GF-D8 (cell line): ENCODE data around the gene PLCD1.
"Not testable (repeated sequence)": the region's sequence is repeated elsewhere in the genome, so short reads cannot be mapped to it uniquely, and the experiment has no call there.

Source experiments
- DNase-seq: peaks from one replicate; lab custom pipeline; 2025; lab: John Stamatoyannopoulos, UW

The PLCD1 gene

DNA sequence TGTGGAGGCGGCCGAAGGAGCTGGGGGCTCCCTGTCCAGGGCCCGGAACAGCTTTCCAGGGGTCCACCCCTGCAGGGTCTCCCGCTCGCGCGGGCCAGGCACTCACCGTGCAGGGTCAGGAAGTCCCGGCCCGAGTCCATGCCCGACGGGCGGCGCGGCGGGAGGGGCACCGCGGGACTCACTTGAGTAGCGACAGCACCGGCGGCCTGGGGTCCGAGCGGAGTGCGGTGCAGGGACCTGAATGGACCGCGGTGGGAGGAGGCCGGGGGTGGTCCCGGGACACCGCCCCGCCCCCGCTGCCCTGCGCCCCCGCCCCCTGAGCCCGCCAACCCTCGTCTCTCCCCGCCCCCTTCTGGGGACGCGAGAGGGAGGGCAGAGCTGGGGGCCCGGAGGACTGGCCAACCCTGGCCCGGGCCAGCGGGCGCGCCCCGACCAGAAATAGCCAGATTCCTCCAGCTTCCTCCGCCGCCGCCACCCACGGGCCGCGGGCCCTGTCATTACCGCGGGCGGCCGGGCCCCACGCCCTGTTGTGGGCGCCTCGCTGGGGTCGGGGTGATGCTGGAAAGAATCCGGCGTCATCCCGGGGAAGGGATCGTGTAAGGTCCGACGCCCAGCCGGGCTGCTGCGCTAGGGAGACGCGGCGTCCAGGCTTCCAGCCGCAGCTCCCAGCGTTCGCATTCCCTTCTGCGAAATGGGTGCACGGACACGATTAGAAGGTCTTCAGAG lies at the start of gene PLCD1:
TSS of gene PLCD1 (minus strand) at position 243 of the 726 bp plus-strand sequence. CDS start at position 140, 103 bp downstream.
- DNase-seq: no peak

- not testable (repeated sequence) for DNase-seq
Observed at GRCh38 chr3:38077073-38077472, 47.6 kb upstream of the PLCD1 start.

DNA sequence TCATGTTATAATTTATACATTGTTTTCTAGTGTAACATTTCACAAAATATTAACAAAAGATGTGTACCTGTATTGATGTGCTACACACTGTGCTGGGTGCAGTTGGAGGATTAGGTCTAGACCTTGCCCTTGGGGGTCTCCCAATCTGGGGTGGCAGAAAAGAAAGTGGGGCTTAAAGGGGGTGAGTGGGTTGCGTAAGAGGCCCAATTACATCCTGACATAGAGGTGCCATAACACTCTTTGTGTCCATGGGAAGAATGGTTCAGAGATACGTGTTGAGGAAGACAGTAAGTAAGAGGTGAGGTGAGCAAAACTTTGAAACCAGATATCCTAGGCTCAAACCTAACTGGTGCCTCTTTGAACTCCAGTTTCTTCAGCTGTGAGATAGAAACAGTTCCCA lies 40.6 kb upstream of the PLCD1 start:
- no peak for DNase-seq

GRCh38 chr3:38067508-38068233 lies 38.2 kb upstream of the PLCD1 start:
- DNase-seq: peak; percentile 16

DNA sequence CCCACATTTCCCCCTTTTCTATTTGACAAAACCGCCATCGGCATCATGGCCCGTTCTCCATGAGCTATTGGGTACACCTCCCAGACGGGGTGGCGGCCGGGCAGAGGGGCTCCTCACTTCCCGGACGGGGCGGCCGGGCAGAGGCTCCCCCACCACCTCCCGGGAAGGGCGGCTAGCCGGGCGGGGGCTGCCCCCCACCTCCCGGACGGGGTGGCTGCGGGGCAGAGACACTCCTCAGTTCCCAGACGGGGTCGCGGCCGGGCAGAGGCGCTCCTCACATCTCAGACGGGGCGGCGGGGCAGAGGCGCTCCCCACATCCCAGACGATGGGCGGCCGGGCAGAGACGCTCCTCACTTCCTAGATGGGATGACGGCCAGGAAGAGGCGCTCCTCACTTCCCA lies 35.0 kb upstream of the PLCD1 start:
- not testable (repeated sequence) for DNase-seq

DNA sequence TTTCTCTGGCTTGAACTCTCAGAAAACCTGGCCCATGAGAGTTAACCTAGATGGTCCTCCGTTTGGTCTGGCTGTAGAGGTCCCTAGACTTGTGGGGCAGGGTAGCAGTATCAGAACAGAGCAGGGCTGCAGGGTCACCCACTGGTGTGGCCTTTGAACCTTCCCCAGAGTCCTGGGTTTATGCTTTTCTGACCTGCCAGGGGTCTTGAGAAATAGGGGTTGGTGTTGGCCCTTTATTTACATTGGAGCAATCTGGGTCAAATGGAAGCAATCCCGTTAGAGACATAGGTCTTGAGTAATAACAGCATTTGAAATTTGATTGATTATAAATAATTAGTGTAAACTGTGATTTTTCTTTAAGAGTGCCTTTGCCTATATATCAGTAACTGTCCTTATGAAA lies 33.4 kb upstream of the PLCD1 start:
- DNase-seq: no peak

- no peak for DNase-seq
Observed at GRCh38 chr3:38059591-38059990, 30.1 kb upstream of the PLCD1 start.

- no peak for DNase-seq
Observed at GRCh38 chr3:38059148-38059547, 29.7 kb upstream of the PLCD1 start.

DNA sequence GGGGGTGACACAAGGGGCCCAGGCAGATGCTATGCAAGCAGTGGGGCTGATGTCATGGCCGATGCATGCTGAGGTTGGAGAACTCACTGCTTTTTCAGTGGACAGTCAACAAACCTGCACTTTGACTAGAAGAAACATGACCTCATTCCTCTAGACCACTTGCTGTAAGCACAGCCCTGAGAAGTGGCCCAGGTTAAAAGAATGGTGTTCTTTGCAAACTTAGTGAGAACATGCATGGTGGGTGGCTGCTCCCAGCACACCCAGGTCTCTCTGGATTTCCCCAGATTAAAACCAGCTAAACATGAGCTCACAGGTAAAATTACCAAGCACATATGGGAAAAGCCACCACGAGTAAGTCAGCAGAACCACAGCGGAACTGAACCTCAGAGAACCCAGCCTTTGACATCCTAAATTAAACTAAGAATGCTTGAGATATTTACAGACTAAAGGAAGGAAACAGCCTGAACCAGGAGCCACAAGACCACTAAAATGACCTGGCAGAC lies 25.1 kb upstream of the PLCD1 start:
- DNase-seq: no peak

- not testable (repeated sequence) for DNase-seq
Observed at GRCh38 chr3:38053813-38054498, 24.5 kb upstream of the PLCD1 start.

DNA sequence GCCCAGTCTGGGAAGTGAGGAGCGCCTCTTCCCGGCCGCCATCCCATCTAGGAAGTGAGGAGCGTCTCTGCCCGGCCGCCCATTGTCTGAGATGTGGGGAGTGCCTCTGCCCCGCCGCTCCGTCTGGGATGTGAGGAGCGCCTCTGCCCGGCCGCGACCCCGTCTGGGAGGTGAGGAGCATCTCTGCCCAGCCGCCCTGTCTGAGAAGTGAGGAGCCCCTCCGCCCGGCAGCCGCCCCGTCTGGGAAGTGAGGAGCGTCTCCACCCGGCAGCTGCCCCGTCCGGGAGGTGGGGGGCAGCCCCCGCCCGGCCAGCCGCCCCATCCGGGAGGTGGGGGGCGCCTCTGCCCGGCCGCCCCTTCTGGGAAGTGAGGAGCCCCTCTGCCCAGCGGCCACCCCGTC lies 23.8 kb upstream of the PLCD1 start:
- DNase-seq: not testable (repeated sequence)

- no peak for DNase-seq
Observed at GRCh38 chr3:38051131-38051530, 21.7 kb upstream of the PLCD1 start.

DNA sequence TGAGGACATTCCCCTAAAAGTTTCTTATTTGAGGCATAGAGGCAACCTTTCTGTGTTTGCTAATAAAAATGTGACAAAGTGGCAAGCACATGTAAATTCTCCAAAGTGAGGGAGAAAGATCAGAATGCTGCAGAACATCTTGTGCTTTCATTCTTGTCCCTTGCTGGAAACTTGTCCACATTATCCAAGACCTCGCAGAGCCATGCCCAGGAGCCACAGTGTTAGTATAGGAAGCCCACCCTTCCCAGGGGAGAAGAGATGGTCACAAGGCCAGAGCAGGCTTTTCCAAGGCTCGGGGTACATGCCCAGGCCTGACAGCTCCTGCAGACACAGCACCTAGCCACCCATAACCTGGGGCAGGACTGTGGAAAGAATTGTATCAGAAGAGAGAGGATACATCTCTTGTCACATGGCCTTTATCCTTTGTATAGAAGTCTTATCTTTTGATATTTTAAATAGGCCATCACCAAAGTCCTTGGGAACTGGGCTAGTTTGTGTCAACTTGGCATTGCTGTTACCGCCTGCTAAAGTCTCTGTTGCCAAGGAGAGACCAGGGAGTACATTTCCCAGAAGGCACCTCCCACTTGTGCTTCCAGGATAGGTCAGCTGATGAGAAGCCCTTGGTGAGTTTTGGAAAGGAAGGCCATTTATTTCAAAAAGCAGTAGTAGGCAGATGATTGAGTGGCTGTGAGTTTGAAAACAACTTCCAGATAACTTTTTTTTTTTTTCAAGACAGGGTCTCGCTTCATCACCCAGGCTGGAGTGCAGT lies 20.1 kb upstream of the PLCD1 start:
- DNase-seq: no peak

- DNase-seq: no peak
Observed at GRCh38 chr3:38047896-38048295, 18.5 kb upstream of the PLCD1 start.

GRCh38 chr3:38046821-38047220 lies 17.4 kb upstream of the PLCD1 start:
- no peak for DNase-seq

GRCh38 chr3:38046027-38046426 lies 16.6 kb upstream of the PLCD1 start:
- DNase-seq: no peak

DNA sequence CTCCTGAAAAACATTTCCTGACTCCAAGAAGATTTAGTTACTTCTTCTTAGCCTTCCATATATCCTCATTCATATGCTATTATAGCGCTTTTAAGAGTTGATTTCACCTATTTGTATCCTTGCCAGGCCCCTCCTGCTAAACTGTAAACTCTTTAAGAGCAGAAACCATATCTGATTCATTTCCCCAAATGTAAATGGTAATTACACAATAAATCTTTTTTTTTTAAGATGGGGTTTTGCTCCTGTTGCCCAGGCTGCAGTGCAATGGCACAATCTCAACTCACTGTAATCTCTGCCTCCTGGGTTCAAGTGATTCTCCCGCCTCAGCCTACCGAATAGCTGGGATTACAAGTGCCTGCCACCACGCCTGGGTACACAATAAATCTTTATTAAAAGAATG lies 14.0 kb upstream of the PLCD1 start:
- DNase-seq: no peak

DNA sequence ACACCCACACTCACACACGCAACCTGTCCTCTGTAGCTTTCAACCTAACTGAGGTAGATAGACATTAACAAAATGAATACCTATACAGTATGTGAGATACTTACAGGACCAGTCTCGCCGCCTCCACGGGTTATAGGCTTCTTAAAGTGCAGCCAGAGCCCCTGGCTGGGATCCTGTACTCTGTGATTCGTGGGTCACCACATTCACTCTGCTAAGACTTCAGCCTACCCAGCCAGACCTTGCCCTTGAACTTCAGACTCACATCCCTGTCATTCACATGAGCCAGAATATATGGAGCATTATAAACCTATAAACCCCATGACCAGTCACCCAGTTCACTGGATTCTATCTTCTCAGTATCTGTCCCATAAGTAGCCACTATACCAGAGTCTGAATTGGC lies 11.0 kb upstream of the PLCD1 start:
- no peak for DNase-seq

DNA sequence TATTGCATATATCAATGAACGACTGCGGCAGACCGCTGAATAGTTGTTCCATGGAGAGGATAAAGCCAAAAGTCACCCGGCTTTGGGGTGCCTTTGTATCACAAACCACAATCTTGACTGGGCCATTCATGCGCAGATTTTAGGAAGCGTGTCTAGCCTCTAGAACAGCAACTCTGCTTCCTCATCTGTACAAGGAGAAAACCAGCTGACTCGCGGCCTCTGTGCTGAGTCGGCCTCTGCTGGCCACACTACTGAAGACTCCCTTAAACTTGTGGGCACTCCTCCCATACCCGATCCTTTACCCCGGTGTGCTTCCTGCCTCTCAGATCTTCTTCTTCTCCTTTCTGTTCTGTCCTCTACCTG lies 10.4 kb upstream of the PLCD1 start:
- peak; percentile 59 for DNase-seq

GRCh38 chr3:38039101-38039898 lies 9.9 kb upstream of the PLCD1 start, which contains the start of gene DLEC1:
Gene DLEC1, plus strand, starts transcription at chr3:38039208. Its CDS starts 18 bp downstream, at chr3:38039226.
- DNase-seq: peak; percentile 1

GRCh38 chr3:38038447-38038911 lies 9.0 kb upstream of the PLCD1 start:
- no peak for DNase-seq
